Keratinocyte (primary cell): ENCODE data around the gene METTL1. TPM values are rescaled to one million over a fixed set of nuclear protein-coding genes. Genes with fewer than 3 reads are reported as not detected.

ENCODE experiments used
- DNase-seq: peaks from one replicate; pipeline ENCODE4 v3.0.0-alpha.2; 2011; ENCODE audit warnings: low read depth, missing footprints, low spot score
- FAIRE-seq: peaks from 2 replicates; lab custom pipeline; 2011; peaks lifted over from hg19 to GRCh38; lab: Jason Lieb, UNC
- H2AFZ ChIP-seq: 2 replicates; pipeline ENCODE4 v1.6.0; 2012; ENCODE audit warnings: low read length, control low read depth, inconsistent platforms; ENCODE audit not compliant: control insufficient read depth
- H3K27ac ChIP-seq: 2 replicates; pipeline ENCODE4 v1.5.1; 2011; ENCODE audit warnings: low read length; ENCODE audit not compliant: control insufficient read depth, insufficient read depth
- H3K27me3 ChIP-seq: 3 replicates; pipeline ENCODE4 v1.6.0; 2011; ENCODE audit warnings: low read length; ENCODE audit not compliant: control insufficient read depth, insufficient read depth; ENCODE audit errors: extremely low read depth
- H3K36me3 ChIP-seq, 2 experiments: 2 replicates in 1 of 2; 3 replicates in 1 of 2; pipeline ENCODE4 v1.5.1; 2011; ENCODE audit warnings: low read length in 2 of 2, mild to moderate bottlenecking in 1 of 2; ENCODE audit not compliant: control insufficient read depth in 2 of 2, insufficient read depth in 2 of 2; ENCODE audit errors: extremely low read depth in 1 of 2
- H3K4me1 ChIP-seq: 3 replicates; pipeline ENCODE4 v1.5.1; 2011; ENCODE audit warnings: low read length; ENCODE audit not compliant: control insufficient read depth, insufficient read depth; ENCODE audit errors: extremely low read depth
- H3K4me2 ChIP-seq: 3 replicates; pipeline ENCODE4 v1.6.0; 2011; ENCODE audit warnings: low read depth, low read length; ENCODE audit not compliant: control insufficient read depth, insufficient read depth; ENCODE audit errors: extremely low read depth
- H3K4me3 ChIP-seq, 3 experiments: fragments of 200-600 bp in 1 of 3; sonication (generic) in 1 of 3; 2 replicates in 2 of 3; 3 replicates in 1 of 3; pipeline ENCODE4 v1.5.1; 2011 to 2016; ENCODE audit warnings: low read length in 3 of 3, mild to moderate bottlenecking in 3 of 3, control low read depth in 2 of 3, inconsistent platforms in 1 of 3, low read depth in 1 of 3, mixed read lengths in 1 of 3, mixed run types in 1 of 3, moderate library complexity in 1 of 3; ENCODE audit not compliant: control insufficient read depth in 2 of 3, insufficient read depth in 2 of 3; ENCODE audit errors: extremely low read depth in 1 of 3
- H3K79me2 ChIP-seq: 2 replicates; pipeline ENCODE4 v1.6.0; 2012; ENCODE audit warnings: low read length; ENCODE audit not compliant: control insufficient read depth, insufficient read depth
- H3K9ac ChIP-seq: 3 replicates; pipeline ENCODE4 v1.6.0; 2011; ENCODE audit warnings: low read length; ENCODE audit not compliant: control insufficient read depth, insufficient read depth; ENCODE audit errors: extremely low read depth
- H3K9me1 ChIP-seq: 3 replicates; pipeline ENCODE4 v1.6.0; 2011; ENCODE audit warnings: low read length; ENCODE audit not compliant: control insufficient read depth, insufficient read depth; ENCODE audit errors: extremely low read depth
- H3K9me3 ChIP-seq: 2 replicates; pipeline ENCODE4 v1.5.1; 2012; ENCODE audit warnings: low read depth, low read length; ENCODE audit not compliant: control insufficient read depth
- H4K20me1 ChIP-seq: 3 replicates; pipeline ENCODE4 v1.6.0; 2011; ENCODE audit warnings: low read length; ENCODE audit not compliant: control insufficient read depth, insufficient read depth; ENCODE audit errors: extremely low read depth
- CTCF ChIP-seq, 3 experiments: IDR thresholded peaks in 1 of 3; conservative IDR thresholded peaks in 1 of 3; optimal IDR thresholded peaks in 1 of 3; 2 replicates in 2 of 3; 3 replicates in 1 of 3; pipeline versions ENCODE3 to v1.5.1; 2011; ENCODE audit warnings: low read length in 3 of 3, mild to moderate bottlenecking in 3 of 3, moderate library complexity in 2 of 3, control low read depth in 1 of 3, inconsistent platforms in 1 of 3; ENCODE audit not compliant: insufficient read depth in 2 of 3; ENCODE audit errors: extremely low read depth in 1 of 3
- EZH2 ChIP-seq: IDR thresholded peaks from one replicate; pipeline ENCODE4 v1.6.1; 2012; ENCODE audit warnings: inconsistent platforms, mild to moderate bottlenecking, low read length, moderate library complexity
- dilution Hi-C: fragments of 300-500 bp; cut with MboI; formaldehyde crosslinking; loops from one replicate; pipeline ENCODE4 v1.7.0; 2020; ENCODE audit warnings: low sequenced_read_pairs; ENCODE audit not compliant: extremely low pct_ligation_motif_present
- polyA plus RNA-seq, 5 experiments: library from polyadenylated mRNA; depleted of rRNA in 3 of 5; stranded (reverse) in 3 of 5; stranded (forward) in 1 of 5; unstranded in 1 of 5; fragments of >200 nt; gene quantifications; 1 replicate in 1 of 5; 2 replicates in 3 of 5; 3 replicates in 1 of 5; pipeline versions ENCODE4 v1.2.1 to v1.2.3, GENCODE V29; 2011 to 2012; ENCODE audit warnings: missing spikeins in 2 of 5, low read depth in 1 of 5, low replicate concordance in 1 of 5

METTL1 gene
- polyA plus RNA-seq, 1 donor (not counting 4 experiments of a cell fraction or from before 2014, with no cell fraction given), result 24.5 TPM

- no peak overlapping the region for H3K27ac ChIP-seq
- H3K27me3 ChIP-seq, result peaks cover 22% of the 10 kb centered on the region
- no peak overlapping the region for H3K4me2 ChIP-seq
- no peaks in the 10 kb centered on the region for H3K79me2 ChIP-seq
- dilution Hi-C loops, result loop anchor here (25.0 kb wide), 1 partner anchor 144 kb away; the partner anchor contains the start of gene PIP4K2C
- no peak for FAIRE-seq
- H2AFZ ChIP-seq, result no peak overlapping the region
- no peaks in the 10 kb centered on the region for H4K20me1 ChIP-seq
- no peak for DNase-seq
- peaks cover 0 to 3% of the 10 kb centered on the region in 2 experiments for H3K36me3 ChIP-seq
- H3K4me1 ChIP-seq, result peaks cover 14% of the 10 kb centered on the region
- H3K9me1 ChIP-seq, result no peaks in the 10 kb centered on the region
- H3K9ac ChIP-seq, result no peak overlapping the region
- TF ChIP-seq EZH2 (no peak), CTCF (optimal IDR thresholded peaks at IDR 0.05 in 1 of 3, IDR thresholded peaks at IDR 0.05 in 1 of 3, conservative IDR thresholded peaks at IDR 0.05 in 1 of 3; ENCODE audit: extremely low read depth in 1 of 3, insufficient read depth in 2 of 3, low read length in 3 of 3) (no peak)
- H3K9me3 ChIP-seq, result no peaks in the 10 kb centered on the region
- H3K4me3 ChIP-seq, result no peak overlapping the region
These were observed 40.4 kb downstream of the METTL1 start for GRCh38 chr12:57731411-57732080.

GRCh38 chr12:57730336-57731067 lies 41.4 kb downstream of the METTL1 start:
- FAIRE-seq (no peak), DNase-seq (no peak)
- Histone ChIP-seq H3K4me2 (no peak overlapping the region), H3K4me3 (no peak overlapping the region), H4K20me1 (no peaks in the 10 kb centered on the region), H3K9me1 (no peaks in the 10 kb centered on the region), H3K4me1 (peaks cover 11% of the 10 kb centered on the region), H3K79me2 (no peaks in the 10 kb centered on the region), H3K9ac (no peak overlapping the region), H3K9me3 (no peaks in the 10 kb centered on the region), H3K27ac (no peak overlapping the region), H3K27me3 (peaks cover 12% of the 10 kb centered on the region), H3K36me3 (peaks cover 0 to 3% of the 10 kb centered on the region in 2 experiments), H2AFZ (no peak overlapping the region)
- TF ChIP-seq CTCF (optimal IDR thresholded peaks at IDR 0.05 in 1 of 3, IDR thresholded peaks at IDR 0.05 in 1 of 3, conservative IDR thresholded peaks at IDR 0.05 in 1 of 3; ENCODE audit: extremely low read depth in 1 of 3, insufficient read depth in 2 of 3, low read length in 3 of 3), result no peak
- no peak for TF ChIP-seq EZH2
- dilution Hi-C loops, result loop anchor here (25.0 kb wide), 1 partner anchor 143 kb away; the partner anchor contains the start of gene PIP4K2C
